Fibroblast of skin of right biceps (primary cell): ENCODE results near the gene EFTUD2.

Source experiments
- DNase-seq: peaks from one replicate; pipeline ENCODE4 v3.0.0-alpha.2; 2013

EFTUD2 gene

DNA sequence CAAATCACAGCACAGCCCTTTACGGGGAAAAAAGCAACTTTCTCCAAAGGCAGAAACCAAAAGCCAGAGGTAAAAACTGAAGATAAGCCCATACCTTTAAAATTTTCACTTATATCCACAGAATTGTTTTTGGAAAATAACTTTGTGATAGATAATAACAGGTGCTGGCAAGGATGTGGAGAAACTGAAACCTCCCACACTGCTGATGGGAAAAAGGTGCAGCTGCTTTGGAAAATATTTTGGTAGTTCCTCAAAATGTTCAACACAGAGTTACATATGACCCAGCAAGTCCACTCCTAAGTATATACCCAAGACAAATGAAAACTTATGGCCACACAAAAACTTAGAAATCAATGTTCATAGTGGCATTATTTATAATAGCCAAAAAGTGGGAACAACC lies 12.2 kb downstream of the EFTUD2 start:
- DNase-seq = no peak

DNA sequence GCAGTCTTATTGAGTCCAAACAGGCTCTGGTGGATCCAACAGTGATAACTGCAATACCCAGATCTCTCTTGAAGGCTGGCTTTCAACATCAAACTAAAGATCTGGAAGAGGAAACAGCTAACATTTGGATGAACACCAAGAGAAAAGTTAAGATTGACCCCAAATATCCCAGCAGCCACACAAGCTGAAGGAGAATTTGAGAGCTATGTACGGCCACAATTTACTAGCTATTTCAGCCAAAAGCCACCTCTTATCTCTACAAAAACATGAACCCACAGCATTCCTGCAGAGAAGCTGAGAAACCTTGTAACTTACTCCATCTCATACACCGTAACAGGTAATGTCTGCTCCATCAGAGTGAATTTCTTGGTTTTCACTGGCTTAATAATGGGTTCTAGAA lies 14.3 kb downstream of the EFTUD2 start:
- DNase-seq = no peak

DNA sequence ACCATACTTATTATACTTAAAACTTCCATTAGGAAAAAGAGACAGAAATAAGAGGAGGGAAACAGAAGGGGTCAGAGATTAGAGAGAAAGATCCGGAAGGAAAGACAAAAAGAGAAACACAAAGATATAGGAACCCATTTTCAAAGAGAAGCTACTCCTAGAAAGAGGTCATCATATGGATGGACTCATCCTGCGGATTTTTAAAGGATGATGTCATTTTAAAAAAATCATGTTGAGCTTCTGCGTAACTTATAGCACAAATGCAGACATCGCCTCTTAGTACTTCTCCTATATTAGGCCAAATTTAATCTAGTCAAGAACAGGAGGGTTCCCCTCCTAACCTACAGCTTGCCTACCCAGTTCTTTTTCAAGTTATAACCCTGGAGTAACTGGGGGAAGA lies 18.1 kb downstream of the EFTUD2 start:
- no peak for DNase-seq

DNA sequence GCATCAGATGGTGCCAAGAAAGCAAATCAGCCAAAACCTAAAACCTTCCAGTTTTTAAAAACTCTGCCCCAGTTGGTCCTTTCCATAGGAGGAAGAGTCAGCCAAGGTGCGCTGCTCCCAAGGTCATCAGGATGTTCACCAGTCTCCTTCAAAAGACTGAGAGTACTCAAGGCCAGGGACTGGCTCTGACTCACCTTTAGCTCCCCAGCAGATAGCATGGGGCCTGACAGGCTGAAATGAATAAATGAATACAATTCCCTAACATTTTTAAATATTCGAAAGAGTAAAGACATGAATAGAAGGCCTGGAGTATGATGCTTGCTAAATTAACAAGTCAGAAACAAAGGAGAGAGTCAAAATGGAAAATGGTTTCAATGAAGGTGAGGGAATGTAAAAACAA lies 19.2 kb downstream of the EFTUD2 start:
- DNase-seq = no peak

DNA sequence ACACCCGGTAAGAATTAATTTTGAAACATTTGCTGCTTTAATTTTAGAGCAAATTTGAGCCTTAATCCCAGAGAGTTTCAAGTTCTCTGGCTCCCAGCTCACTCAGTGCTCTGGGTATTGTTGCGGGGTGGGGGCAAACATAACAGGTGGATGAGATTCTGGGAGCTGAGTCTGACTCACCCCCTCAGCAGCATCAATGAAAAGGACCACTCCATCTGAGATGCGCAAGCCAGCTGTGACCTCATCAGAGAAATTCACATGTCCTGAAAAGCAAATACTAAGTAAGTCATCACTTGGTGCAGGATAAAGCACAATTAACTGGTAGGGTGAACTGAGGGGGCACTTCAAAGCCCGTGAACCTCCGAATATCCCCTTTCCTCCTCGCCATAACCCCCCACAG lies 19.9 kb downstream of the EFTUD2 start:
- no peak for DNase-seq

DNA sequence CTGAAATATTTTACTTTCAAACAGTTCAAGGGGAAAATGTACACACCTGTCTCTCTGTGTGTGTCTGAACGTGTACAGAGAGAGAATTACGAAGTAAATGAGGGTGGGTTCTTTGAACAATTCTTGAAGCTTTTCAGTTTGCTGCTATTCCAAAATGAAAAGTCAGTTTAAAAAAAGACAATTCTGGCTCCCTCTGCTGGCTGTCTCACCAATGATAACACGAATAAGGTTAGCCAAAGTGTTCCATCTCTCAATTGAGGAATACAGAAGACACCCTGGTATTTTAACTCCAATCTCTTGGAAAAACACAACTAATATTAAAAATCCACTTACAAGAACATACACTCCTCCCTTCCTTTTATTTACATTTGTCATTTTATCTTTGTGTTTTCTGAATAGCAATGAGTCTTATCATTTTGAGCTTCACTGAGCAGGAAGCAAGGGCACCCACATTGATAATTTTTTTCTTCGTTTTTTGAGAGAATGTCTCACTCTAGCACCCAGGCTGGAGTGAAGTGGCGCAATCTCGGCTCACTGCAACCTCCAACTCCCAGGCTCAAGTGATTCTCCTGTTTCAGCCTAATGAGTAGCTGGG lies 20.5 kb downstream of the EFTUD2 start:
- peak; percentile 45 for DNase-seq

DNA sequence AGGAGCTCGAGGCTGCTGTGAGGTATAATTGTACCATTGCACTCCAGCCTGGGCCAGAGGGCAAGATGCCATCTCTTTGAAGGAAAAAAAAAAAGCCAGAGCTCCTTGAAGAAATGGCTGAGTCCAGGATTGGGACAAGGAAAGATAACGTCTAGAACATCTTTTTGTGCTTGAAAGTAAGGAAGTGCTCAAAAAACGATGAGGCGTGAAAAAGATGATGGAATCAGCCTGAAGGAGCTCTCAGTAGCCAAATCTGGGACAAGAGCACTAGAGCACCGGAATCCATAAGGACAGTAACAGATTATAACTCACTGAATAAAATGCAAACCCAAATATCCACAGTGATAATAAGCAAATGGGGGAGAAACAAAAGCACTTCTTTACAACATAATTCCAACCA lies 22.1 kb downstream of the EFTUD2 start:
- DNase-seq = no peak

DNA sequence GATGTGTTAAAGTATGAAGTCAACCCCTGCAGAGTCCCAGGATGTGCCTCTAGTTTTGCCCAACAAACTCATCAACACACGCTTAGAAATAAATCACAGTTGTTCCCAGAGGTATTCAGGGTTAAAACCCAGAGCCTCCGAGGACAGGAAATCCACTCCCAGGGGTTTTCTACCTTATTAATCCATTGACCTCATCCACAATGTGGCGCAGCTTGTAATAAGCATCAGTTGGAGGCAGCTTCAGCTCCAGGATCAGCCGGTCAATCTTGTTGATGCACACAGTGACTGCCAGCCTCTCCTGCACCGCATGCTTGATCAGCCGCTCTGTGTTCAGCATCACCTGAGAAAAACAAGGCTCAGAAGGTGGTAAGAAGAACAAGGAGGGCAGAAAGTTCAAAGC lies 23.5 kb downstream of the EFTUD2 start:
- DNase-seq = no peak

DNA sequence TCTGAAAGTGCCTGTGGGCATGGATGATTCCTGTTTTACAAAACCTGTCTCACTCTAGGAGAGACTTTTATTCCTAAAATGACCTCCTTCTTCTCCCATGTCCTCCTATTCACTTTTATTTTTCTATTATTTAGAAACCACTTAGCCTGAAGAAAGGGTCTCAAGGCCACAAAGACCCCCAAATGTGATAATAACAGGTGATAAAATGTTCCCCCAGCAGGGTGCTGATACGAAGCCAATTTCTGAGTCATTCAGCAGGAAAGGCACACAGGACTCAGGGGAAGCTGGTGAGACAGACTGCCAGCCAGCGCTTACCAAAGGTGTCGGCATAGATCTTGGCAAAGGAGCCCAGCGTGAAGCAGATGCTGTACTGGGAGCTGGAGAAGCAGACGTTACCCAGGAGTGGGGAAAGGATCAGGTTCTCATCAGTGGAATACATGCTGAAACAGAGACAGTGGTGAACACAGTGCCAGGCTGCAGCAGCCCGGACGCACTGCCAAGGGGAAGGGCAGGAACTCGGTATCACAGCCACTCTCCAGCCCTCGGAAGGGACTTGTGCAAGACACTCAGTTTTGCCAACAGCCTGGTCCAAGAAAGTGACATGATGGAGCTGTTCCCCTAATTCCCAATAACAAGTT lies 27.0 kb downstream of the EFTUD2 start:
- no peak for DNase-seq

DNA sequence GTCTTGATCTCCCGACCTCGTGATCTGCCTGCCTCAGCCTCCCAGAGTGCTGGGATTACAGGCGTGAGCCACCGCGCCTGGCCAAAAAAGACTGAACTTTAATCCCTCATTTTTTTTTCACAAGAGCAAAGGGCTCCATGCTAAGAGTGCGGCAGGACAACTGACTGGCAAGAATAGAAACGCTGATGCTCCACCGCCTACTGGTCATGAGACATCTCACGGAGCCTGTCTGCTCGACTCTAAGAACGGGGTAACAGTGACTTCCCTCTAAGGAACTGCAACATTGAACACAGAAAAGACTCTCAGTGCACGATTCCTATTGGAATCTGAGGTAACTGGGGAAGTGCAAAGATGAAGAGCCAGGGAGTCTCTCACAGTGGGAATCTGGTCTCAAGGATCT lies 27.7 kb downstream of the EFTUD2 start:
- DNase-seq = no peak

DNA sequence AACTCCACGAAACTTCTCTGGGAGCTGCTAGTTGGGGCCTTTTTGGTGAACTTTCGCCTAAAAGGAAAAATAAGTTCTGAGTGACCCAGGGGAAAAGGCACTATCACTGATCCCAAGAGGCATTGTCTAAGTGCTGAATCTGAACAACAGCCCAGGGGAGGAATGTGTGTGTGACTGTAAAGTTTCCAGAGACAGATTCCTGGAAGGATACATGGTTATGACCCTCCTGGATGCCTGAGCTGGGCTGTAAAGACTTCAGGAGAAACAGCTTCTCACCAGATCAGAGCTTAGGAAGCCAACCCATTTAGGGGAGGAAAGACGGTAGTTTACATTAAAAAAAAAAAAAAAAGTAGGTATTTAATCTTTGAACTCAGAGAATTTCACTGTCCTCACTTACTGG lies 31.4 kb downstream of the EFTUD2 start:
- DNase-seq = no peak

DNA sequence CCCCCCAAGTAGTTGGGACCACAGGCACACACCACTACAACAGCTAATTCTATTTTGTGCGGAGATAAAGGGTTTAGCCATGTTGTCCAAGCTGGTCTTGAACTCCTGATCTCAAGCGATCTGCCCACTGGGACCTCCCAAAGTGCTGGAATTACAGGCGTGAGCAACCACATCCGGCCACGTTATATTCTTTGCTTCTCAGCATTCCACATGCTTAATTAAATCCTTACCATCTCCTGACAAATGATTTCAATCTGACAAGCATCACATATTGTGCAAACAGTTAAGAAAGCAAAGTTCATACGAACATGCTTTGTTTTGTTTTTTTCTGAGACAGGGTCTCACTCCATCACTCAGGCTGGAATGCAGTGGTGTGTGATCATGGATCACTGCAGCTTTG lies 33.3 kb downstream of the EFTUD2 start:
- DNase-seq = peak; percentile 86

DNA sequence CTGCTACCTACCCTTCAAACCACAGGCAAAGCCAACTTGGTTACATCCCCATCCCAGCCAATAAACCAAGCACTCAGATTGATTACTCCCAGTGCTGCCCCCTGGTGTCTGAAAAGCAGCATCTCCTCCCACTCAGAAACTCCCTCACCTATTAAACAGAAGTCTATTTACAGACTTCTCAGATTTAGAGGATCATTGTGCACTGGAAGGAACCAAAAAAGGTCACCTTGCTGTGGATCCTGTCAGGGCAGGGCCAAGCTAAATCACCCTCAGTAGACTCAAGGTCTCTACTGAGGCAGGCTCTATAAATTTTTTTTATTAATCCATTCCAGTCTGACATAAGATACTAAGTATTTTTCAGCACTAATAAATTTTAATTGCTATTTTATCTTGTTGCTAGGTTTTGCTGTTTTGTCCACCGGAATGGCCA lies 34.0 kb downstream of the EFTUD2 start:
- DNase-seq = peak; percentile 77

DNA sequence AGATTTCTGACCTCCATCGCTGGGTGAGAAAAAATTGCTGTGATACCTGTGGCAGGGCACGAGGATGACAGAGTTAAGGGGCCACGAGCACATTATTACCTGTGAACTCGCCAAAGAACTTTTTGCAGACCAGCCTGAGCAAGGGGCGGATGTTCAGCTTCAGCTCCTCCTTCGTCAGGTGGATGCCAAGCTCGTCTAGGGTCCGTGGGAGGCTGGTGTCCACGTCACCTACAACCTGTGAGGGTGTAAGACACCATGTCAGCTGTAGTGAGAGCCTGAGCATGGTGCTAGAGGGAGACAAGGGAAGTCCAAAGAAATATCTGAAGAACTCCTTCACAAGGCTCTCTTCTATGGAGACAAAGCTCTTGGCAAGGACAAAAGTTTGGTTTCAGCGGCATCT lies 34.4 kb downstream of the EFTUD2 start:
- no peak for DNase-seq

DNA sequence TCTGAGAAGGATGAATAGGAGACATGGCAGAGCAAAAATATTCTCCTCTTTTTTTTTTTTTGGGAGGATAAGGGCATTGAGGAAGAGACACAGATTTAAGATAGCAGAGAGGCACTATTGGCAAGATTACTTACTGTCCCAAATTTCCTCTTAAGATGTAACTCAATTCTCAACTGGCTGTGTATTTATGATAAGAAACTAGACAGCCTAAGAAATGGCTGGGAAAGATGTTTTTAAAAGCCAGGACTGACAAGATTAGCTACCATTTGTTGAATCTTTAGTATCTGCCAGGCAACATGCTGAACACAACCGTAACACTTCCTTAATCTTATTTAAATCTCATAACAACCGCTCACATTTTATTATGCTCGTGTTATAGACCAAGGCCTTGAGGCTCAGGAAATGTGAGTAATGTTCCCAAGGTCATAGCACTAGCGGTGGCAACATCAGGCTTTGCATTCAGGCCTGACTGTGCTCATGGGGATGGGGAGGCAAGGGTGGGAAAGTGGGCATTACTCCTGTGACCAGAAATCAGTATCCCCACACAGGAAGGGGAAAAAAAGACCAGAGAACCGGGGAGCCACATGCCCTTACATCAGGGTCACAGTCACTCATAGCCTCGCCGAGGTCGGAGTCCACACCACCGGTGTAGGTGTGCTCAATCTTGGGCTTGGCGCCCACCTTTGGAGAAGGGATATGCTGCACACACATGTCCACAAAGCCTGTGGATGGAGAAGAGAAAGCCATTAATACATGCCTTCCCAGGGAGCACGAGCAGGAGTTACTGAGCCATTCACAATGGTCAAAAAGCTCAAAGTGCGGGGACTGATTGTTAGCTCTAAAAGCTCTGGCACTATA lies 36.0 kb downstream of the EFTUD2 start:
- DNase-seq = no peak

DNA sequence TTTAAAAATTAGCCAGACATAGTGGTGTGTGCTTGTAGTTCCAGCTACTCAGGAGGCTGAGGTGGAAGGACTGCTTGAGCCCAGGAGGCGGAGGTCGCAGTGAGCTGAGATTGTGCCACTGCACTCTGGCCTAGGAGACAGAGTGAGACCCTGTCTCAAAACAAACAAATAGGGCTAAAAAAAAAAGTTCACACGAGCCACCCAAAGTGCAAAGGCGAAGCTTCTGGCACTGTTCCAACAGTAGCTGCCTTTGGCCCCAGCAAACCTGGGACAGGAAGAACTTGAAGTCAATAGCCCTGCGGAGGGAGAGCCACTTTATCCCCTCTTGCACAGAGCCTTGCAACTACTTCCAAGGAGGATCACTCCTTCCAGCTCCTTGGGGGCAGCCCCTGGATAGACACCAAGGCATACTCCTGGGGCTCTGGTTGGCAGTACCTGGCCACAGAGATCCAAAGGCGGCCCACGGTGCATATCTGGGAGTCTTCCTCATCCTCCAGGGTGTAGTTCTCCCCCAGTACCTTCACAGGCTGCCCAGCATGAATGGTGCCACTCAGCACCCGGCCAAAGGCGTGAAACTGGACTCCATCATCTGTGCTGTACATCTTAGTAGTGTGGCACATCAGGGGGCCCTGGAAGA lies 36.8 kb downstream of the EFTUD2 start:
- no peak for DNase-seq

DNA sequence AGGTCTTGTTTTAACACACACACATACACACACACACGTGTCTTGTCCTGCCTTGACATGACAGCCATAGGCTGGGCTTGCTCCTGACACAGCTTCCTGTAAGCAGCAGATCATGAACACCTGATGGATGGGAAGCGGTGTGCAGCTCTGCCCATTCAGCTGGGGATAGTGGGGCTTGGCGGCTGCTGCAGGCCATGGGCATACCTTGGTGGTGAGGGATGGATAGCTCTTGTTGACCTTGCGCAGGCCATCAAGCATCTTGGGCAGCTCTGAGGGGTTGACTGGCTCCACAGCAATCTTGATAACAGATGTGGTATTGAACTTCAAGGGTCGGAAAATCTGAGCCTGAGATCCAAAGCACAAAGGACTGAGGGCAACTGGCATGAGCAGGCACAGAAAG lies 39.5 kb downstream of the EFTUD2 start:
- DNase-seq = no peak

DNA sequence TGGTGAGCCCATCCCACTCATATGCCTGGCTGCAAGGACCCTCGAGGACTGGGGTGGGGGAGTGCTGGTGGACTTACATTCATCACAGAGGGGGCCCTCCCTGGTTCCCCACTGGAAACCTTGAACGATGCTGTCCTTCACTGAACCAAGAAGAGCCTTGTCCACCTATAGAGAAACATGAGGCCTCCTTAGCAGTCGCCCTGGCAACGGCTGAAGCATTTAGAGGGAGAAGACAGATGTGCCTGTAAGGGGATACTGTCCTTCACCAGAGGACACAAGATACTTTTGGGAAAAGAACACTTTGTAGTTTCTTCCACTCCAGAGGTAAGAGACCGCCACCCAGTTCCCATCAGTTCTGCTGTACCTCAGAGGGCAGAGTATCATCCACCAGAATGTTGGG lies 45.1 kb downstream of the EFTUD2 start:
- DNase-seq = no peak

DNA sequence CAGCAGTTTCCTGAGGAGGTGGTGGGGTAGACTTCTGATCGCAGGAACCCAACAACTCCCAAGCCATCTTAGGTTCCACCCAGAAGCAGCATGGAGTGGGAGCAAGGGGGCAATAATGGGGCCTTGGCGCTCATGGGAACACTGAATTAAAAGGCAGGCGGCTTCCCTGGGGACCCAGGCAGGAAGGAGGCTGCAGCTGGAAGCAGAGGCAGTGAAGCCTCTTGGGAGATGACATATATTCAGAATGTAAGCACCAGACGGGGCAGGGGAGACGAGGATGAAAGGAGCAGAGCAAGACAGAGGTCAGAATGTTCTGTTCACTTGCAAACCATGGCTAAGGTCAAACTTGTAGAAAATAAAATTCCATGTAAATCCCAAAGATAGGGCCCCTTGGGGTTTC lies 48.6 kb downstream of the EFTUD2 start:
- DNase-seq = no peak

DNA sequence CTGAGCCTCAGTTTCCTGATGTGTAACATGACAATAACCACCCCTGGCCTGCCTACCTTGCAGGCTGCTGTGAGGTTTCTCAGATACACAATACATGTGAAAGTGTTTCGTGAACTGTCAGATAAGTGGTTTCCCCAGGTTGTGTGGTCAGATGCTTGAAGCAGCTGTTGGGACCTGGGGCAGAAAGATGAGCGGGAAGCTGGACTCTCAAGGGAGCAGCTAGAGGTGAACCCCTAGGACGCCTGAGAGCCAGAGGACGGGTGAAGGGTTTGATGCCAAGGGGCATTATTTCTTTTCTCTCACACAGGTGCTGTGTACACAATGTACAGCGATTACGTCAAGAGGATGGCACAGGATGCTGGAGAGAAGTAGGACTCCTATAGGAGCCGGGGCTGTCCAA lies 49.2 kb downstream of the EFTUD2 start:
- DNase-seq = no peak

DNA sequence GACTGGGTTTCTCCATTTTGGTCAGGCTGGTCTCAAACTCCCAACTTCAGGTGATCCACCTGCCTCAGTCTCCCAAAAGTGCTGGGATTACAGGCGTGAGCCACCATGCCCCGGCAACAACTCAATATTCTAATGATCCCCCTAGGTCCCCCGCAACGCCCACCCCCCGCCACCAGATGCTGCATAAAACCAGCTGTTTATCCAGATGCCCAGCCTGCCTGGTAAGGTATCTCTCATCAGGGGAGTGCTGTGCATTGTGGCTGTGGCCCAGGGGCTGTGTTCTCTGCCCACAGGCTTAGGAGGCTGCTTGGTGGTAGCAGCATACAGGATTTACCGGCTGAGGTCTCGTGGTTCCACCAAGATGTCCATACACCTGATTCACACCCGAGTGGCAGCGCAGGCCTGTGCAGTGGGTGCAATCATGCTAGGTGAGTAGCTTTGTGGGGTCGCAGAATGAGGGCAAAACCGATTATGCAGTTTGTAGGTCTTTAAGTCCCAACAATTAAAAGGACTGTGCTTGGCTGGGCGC lies 50.2 kb downstream of the EFTUD2 start:
- no peak for DNase-seq

DNA sequence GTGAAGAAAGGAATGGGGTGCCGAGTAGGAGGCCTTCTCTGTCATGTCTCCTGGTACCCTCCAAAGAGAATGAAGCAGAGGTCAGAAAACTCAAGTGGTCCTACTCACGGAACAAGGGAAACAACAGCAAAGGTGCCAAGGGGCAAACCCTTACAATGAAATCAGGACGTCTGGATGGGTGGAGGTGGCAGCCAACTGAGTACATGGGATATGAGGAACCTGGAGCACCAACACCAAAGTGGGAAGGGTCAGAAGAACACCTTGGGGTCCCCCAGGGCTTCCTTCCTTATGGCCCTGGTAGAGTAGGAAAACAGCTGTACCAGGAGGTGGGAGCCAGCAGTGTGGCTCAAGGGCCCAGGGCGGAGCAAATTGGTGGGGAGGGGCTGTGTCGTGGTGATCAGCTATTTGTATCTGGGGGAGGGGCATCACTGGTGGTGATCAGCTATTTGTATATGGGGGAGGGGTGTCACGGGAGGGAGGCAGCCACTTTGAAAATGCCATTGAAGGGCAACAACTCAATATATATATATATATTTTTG lies 50.9 kb downstream of the EFTUD2 start:
- DNase-seq = no peak

DNA sequence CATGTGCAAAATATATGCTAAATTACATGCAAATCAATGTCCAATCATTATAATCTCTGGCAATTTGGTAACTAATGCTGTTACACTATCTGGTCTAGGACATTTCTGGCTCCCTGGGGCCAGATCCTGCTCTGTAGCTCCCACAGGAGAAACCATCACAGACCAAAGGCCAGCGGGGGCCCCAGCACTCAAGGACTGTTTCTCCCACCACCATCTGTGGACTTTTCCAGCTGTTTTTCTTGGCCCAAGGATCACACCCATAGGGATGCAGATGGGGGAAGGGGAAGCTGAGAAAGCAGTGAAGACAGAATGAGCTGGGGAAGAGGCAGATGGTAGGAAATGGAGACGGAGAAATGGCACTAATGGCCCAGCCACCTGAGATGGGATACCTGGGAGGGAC lies 51.7 kb downstream of the EFTUD2 start, which contains the start of gene HIGD1B:
HIGD1B (plus strand) TSS at position 298 of the 400 bp plus-strand sequence. CDS start 270 bp downstream, outside the sequence.
- DNase-seq = no peak
